ENCODE data around the gene PPA1.
A peak's percentile ranks its signal among the peaks of the same experiment; 100 is the strongest.

Gene PPA1

DNA sequence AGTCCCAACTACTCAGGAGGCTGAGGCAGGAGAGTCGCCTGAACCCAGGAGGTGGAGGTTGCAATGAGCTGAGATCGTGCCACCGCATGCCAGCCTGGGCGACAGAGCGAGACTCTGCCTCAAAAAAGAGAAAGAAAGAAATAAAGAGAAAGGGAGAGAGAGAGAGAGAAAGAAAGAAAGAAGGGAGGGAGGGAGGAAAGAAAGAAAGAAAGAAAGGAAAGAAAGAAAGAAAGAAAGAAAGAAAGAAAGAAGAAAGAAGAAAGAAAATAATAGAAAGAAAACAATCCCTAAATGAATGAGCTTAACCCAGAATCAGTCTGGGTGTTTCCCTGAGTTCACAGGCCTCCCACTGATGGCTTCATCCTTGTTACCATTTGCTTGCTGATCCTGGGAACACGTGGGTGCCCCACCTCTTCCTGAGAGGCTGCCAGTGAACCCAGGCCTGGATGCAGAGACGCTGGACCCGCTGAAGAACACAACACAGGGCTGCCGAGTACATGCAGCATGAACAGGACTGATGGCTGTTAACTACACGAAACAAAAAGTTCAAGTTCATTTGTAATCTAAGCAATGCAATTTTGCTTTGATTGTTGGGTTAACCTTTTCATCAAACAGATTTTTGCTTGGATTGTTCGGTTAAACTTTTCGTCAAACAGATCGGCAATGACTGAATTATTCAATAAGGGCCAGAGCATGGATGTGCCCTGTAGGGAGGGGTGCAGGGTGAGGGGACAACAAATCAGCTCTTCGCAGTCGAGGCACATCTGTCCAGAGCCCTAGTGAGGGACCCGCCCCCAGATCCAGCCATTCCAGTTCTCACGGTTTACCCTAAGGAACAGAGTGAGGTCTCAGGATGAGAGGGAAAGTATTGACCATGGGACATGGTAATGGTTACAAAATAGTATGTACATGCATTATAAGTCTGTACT is 39.0 kb upstream of the PPA1 start:
- ATAC-seq = peak; percentile 34; the same call in 2 of the 3 replicates
- TF ChIP-seq ZFP30 (CRISPR knock-in tag; IDR thresholded peaks at IDR 0.05) (no peak), SNAI2 (CRISPR knock-in tag; IDR thresholded peaks at IDR 0.05) (no peak), ARNTL (CRISPR knock-in tag; IDR thresholded peaks at IDR 0.05; ENCODE audit: borderline replicate concordance, low read depth) (no peak), RARB (CRISPR knock-in tag; IDR thresholded peaks at IDR 0.05) (no peak), PPARA (CRISPR knock-in tag; IDR thresholded peaks at IDR 0.05; ENCODE audit: borderline replicate concordance) (no peak), ZNF70 (CRISPR knock-in tag; IDR thresholded peaks at IDR 0.05) (no peak), ZC3H10 (CRISPR knock-in tag; IDR thresholded peaks at IDR 0.05) (no peak), BACH2 (CRISPR knock-in tag; IDR thresholded peaks at IDR 0.05; ENCODE audit: borderline replicate concordance) (no peak), ESRRG (CRISPR knock-in tag; IDR thresholded peaks at IDR 0.05) (no peak), ZFP3 (CRISPR knock-in tag; IDR thresholded peaks at IDR 0.05) (no peak), GLIS3 (CRISPR knock-in tag; IDR thresholded peaks at IDR 0.05) (no peak), ZNF8 (CRISPR knock-in tag; IDR thresholded peaks at IDR 0.05) (no peak), ZNF565 (CRISPR knock-in tag; conservative IDR thresholded peaks at IDR 0.05; ENCODE audit: low read depth) (no peak), ISL1 (CRISPR knock-in tag; IDR thresholded peaks at IDR 0.05) (no peak), TCF4 (CRISPR knock-in tag; IDR thresholded peaks at IDR 0.05; ENCODE audit: borderline replicate concordance) (no peak), OSR1 (CRISPR knock-in tag; IDR thresholded peaks at IDR 0.05) (no peak), CSDC2 (CRISPR knock-in tag; IDR thresholded peaks at IDR 0.05) (no peak)
- TF ChIP-seq, protein P1, sequence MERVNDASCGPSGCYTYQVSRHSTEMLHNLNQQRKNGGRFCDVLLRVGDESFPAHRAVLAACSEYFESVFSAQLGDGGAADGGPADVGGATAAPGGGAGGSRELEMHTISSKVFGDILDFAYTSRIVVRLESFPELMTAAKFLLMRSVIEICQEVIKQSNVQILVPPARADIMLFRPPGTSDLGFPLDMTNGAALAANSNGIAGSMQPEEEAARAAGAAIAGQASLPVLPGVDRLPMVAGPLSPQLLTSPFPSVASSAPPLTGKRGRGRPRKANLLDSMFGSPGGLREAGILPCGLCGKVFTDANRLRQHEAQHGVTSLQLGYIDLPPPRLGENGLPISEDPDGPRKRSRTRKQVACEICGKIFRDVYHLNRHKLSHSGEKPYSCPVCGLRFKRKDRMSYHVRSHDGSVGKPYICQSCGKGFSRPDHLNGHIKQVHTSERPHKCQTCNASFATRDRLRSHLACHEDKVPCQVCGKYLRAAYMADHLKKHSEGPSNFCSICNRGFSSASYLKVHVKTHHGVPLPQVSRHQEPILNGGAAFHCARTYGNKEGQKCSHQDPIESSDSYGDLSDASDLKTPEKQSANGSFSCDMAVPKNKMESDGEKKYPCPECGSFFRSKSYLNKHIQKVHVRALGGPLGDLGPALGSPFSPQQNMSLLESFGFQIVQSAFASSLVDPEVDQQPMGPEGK (CRISPR knock-in tag; IDR thresholded peaks at IDR 0.05; ENCODE audit: borderline replicate concordance) = no peak
- TF ChIP-seq, protein P2, sequence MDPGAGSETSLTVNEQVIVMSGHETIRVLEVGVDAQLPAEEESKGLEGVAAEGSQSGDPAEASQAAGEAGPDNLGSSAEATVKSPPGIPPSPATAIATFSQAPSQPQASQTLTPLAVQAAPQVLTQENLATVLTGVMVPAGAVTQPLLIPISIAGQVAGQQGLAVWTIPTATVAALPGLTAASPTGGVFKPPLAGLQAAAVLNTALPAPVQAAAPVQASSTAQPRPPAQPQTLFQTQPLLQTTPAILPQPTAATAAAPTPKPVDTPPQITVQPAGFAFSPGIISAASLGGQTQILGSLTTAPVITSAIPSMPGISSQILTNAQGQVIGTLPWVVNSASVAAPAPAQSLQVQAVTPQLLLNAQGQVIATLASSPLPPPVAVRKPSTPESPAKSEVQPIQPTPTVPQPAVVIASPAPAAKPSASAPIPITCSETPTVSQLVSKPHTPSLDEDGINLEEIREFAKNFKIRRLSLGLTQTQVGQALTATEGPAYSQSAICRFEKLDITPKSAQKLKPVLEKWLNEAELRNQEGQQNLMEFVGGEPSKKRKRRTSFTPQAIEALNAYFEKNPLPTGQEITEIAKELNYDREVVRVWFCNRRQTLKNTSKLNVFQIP (CRISPR knock-in tag; IDR thresholded peaks at IDR 0.05; ENCODE audit: borderline replicate concordance, low read depth) = no peak

DNA sequence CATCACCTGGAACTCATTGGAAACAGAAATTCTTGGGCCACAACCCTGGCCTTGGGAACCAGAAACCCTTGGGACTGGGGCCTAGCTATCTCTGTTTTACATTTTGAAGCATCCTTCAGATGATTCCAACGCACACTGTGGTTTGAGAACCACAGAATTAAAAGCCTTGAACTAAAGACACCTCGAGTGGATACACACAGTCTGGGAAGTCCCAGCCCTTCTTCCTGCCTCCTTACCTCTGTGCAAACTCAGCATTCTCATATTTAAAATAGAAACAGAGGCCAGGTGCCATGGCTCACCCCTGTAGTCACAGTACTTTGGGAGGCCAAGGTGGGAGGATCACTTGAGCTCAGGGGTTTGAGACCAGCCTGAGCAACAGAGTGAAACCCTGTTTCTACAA is 37.7 kb upstream of the PPA1 start:
- TF ChIP-seq, protein P3, sequence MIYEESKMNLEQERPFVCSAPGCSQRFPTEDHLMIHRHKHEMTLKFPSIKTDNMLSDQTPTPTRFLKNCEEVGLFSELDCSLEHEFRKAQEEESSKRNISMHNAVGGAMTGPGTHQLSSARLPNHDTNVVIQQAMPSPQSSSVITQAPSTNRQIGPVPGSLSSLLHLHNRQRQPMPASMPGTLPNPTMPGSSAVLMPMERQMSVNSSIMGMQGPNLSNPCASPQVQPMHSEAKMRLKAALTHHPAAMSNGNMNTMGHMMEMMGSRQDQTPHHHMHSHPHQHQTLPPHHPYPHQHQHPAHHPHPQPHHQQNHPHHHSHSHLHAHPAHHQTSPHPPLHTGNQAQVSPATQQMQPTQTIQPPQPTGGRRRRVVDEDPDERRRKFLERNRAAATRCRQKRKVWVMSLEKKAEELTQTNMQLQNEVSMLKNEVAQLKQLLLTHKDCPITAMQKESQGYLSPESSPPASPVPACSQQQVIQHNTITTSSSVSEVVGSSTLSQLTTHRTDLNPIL (CRISPR knock-in tag; IDR thresholded peaks at IDR 0.05; ENCODE audit: low read depth) = no peak
- TF ChIP-seq TOX (CRISPR knock-in tag; IDR thresholded peaks at IDR 0.05; ENCODE audit: borderline replicate concordance) = no peak
- no peak for TF ChIP-seq BACH2 (CRISPR knock-in tag; IDR thresholded peaks at IDR 0.05; ENCODE audit: borderline replicate concordance)
- no peak for TF ChIP-seq ZNF8 (CRISPR knock-in tag; IDR thresholded peaks at IDR 0.05)
- TF ChIP-seq, protein P4, sequence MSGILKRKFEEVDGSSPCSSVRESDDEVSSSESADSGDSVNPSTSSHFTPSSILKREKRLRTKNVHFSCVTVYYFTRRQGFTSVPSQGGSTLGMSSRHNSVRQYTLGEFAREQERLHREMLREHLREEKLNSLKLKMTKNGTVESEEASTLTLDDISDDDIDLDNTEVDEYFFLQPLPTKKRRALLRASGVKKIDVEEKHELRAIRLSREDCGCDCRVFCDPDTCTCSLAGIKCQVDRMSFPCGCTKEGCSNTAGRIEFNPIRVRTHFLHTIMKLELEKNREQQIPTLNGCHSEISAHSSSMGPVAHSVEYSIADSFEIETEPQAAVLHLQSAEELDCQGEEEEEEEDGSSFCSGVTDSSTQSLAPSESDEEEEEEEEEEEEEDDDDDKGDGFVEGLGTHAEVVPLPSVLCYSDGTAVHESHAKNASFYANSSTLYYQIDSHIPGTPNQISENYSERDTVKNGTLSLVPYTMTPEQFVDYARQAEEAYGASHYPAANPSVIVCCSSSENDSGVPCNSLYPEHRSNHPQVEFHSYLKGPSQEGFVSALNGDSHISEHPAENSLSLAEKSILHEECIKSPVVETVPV (CRISPR knock-in tag; IDR thresholded peaks at IDR 0.05) = no peak
- TF ChIP-seq, protein P5, sequence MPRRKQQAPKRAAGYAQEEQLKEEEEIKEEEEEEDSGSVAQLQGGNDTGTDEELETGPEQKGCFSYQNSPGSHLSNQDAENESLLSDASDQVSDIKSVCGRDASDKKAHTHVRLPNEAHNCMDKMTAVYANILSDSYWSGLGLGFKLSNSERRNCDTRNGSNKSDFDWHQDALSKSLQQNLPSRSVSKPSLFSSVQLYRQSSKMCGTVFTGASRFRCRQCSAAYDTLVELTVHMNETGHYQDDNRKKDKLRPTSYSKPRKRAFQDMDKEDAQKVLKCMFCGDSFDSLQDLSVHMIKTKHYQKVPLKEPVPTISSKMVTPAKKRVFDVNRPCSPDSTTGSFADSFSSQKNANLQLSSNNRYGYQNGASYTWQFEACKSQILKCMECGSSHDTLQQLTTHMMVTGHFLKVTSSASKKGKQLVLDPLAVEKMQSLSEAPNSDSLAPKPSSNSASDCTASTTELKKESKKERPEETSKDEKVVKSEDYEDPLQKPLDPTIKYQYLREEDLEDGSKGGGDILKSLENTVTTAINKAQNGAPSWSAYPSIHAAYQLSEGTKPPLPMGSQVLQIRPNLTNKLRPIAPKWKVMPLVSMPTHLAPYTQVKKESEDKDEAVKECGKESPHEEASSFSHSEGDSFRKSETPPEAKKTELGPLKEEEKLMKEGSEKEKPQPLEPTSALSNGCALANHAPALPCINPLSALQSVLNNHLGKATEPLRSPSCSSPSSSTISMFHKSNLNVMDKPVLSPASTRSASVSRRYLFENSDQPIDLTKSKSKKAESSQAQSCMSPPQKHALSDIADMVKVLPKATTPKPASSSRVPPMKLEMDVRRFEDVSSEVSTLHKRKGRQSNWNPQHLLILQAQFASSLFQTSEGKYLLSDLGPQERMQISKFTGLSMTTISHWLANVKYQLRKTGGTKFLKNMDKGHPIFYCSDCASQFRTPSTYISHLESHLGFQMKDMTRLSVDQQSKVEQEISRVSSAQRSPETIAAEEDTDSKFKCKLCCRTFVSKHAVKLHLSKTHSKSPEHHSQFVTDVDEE (CRISPR knock-in tag; IDR thresholded peaks at IDR 0.05) = no peak
- no peak for TF ChIP-seq PPARA (CRISPR knock-in tag; IDR thresholded peaks at IDR 0.05; ENCODE audit: borderline replicate concordance)
- no peak for TF ChIP-seq ISL1 (CRISPR knock-in tag; IDR thresholded peaks at IDR 0.05)
- no peak for TF ChIP-seq ZC3H10 (CRISPR knock-in tag; IDR thresholded peaks at IDR 0.05)
- no peak for TF ChIP-seq ZNF565 (CRISPR knock-in tag; conservative IDR thresholded peaks at IDR 0.05; ENCODE audit: low read depth)
- TF ChIP-seq ARNTL (CRISPR knock-in tag; IDR thresholded peaks at IDR 0.05; ENCODE audit: borderline replicate concordance, low read depth) = no peak
- no peak for ATAC-seq

Measured in SK-N-SH treated with all-trans-retinoic acid at 6 μM for 48 hours (cell line).